Measurements from ENCODE around the gene TMEM151A.
"Not testable (repeated sequence)": the region's sequence is repeated elsewhere in the genome, so short reads cannot be mapped to it uniquely, and the experiment has no call there.

The TMEM151A gene

DNA sequence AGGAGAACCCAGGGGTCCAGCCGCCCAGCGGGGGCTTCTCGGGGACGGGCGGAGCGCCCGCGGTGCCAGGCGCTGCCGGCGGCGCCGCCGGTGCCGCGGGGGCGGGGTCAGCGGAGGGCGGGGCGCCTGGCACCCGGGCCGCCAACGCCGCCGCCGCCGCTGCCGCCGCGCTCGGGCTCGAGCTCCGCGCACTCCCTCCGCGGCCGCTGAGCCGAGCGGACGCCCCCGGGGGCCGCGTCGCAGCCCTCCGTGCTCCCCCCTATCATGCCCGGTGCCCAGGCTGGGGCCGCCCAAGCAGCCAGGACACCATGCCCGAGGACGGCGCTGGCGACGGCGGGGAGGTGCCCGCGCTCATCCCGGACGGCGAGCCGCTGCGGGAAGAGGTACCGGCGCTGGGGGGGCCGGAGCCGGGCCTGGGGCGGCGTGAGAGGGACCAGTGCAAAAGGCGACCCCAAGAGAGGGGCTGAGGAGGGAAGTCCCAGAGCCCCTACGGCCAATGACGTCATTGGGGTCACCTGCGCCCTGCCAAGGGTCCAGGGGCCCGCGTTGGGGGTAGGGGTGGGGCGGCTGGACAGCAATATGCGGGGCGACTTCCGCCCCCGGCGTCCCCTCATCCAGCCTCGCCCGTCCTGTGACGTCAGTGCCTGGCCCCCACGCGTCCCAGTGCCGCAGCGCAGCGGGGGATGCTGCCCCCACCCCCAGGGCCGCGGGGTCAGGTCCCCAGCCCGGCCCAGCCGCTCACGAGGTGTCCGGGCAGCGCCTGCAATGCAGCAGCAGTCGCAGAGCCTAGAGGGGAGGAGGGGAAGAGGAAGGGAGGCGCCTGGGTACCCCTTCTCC is at the start of gene TMEM151A:
TSS of gene TMEM151A (plus strand) at position 189 of the 837 bp plus-strand sequence. CDS start at position 309, 120 bp downstream.
- DNase-seq: peak; percentile 22

GRCh38 chr11:66242095-66242765 is 49.5 kb upstream of the TMEM151A start:
- no peak for DNase-seq

GRCh38 chr11:66243782-66244535 is 47.7 kb upstream of the TMEM151A start:
- no peak for DNase-seq

DNA sequence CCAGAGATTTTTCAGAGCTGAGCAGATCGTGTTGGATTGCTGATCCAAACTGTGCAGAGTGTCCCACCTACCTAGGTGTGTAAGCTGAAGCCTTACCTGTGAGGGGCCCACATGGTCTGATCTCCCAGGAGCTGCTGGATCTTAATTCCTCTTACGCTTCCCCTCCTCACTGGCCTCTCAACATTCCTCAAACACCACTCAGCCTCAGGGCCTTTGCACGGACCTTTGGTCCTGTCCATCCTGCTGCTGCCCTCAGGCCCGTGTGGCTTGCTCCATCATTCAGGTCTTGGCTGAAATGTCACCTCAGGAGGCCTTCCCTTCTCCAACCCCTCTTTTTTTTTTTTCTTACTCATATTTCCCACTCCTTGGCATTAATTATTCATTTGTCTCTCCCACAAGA is 44.4 kb upstream of the TMEM151A start:
- no peak for DNase-seq

- DNase-seq: no peak
Observed at GRCh38 chr11:66247801-66248200, 43.9 kb upstream of the TMEM151A start.

DNA sequence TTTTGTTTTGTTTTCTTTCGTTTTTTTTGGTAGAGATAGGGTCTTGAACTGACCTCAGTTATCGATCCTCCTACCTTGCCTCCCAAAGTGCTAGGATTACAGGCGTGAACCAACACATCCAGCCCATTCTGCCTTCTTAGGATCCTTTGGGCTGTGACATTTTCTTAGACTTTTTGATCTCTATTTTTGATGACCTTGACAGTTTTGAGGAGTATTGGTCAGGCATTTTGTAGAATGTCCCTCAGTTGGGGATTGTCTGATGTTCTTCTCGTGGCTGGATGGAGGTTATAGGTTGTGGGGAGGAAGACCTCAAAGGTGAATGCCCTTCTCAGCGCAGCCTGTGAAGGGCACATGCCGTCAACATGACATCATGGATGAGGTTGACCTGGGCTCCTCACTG is 42.8 kb upstream of the TMEM151A start:
- no peak for DNase-seq

- no peak for DNase-seq
Observed at GRCh38 chr11:66251809-66252208, 39.9 kb upstream of the TMEM151A start.

DNA sequence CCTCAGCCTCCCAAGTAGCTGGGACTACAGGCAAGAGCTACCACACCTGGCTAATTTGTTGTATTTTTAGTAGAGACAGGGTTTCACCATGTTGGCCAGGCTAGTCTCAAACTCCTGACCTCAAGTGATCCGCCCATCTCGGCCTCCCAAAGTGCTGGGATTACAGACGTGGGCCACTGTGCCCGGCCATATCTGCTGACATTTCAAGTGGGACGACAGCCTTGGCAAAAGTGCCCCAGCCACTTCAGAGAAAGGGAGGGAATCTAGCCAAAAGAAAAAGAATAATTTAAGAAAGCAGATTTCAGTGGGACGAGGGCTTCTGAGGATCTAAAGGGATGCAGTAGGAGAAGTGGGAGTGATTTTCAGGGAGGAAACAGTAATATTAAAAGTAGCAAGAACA is 38.6 kb upstream of the TMEM151A start:
- not testable (repeated sequence) for DNase-seq

DNA sequence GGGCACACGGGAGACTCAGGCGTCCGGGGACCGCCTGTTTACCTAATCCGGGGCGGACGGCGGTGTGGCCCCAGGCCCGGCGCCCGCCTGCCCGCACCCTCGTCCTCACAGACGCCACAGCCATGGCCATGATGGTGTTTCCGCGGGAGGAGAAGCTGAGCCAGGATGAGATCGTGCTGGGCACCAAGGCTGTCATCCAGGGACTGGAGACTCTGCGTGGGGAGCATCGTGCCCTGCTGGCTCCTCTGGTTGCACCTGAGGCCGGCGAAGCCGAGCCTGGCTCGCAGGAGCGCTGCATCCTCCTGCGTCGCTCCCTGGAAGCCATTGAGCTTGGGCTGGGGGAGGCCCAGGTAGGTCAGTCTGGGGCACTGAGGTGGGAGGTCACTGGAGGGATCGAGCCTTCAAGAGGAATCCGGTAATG is 33.2 kb upstream of the TMEM151A start:
- DNase-seq: no peak

DNA sequence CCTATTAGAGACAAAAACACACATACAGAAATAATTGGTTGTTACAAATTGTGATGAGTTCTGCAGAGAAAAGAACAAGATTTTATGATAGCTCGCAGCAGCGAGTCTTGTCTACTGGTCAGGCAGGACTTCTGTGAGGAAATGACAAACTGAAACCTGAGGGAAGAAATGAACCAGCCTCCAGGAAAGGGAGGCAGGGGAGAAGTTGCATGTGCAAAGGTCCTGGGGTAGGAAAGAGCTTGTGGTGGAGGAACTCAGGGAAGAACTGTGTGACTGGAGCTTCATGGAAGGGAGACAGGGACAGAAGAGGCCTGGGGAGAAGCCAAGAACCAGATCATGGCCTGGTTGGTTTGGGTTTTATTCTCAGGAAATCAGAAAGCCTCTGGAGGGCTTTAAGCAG is 32.5 kb upstream of the TMEM151A start:
- no peak for DNase-seq

DNA sequence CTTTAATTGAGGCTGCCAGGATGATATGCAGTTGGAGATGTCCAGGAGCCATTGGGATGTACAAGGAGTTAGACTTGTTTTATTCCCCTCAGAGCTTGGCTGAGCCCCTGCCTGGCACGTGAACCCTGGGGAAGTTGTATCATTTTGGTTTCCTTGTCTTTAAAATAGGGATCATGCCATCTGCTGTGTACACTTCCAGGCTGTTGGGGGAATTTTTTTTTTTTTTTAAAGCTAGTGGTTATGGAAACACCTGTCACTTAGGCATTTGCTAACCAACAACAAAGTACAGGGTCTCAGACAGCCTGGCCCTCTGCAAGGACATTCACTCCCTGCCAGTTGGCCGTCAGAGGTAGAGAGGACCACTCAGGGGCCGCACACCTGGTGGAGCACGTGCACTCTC is 31.7 kb upstream of the TMEM151A start:
- DNase-seq: no peak

DNA sequence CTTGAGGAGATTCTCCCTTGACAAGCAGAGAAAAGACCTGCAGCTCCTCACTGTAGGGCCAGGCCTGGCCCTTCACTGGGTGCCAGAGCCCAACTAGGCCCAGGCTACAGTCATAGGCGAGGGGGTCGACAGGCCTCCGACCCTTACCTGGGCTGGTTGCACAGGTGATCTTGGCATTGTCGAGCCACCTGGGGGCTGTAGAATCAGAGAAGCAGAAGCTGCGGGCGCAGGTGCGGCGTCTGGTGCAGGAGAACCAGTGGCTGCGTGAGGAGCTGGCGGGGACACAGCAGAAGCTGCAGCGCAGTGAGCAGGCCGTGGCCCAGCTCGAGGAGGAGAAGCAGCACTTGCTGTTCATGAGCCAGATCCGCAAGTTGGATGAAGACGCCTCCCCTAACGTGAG is 30.1 kb upstream of the TMEM151A start:
- no peak for DNase-seq

DNA sequence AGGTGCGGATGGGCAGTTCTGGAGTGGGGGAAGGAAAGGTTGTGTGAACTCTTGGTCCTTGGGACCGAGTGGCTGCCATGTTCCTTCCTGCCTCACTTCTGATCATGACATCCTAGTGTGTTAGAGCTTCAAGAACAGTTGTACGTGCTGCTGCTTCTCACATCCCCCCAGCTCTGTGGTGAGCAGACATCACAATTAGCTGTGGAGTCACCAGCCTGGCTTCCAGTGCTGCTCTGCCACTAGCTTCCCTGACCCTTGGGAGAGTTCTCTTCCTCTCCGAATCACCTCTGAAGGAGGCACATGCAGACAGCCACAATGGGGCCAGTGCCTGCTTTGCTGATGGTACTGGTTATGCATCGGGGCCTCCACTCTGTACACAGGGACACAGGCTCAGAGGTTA is 29.5 kb upstream of the TMEM151A start:
- DNase-seq: no peak

DNA sequence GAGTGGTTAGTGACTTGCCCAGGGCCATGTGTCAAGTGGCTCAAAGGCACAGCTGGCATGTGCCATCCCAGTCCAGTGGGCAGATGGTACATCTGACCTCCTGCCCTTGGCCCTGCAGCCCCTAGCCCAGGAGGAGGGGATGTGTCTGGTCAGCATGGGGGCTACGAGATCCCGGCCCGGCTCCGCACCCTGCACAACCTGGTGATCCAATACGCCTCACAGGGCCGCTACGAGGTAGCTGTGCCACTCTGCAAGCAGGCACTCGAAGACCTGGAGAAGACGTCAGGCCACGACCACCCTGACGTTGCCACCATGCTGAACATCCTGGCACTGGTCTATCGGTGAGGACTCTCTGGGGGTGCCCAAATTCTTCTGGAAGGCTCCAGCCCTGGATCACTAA is 29.0 kb upstream of the TMEM151A start:
- DNase-seq: no peak

- no peak for DNase-seq
Observed at GRCh38 chr11:66263231-66263630, 28.5 kb upstream of the TMEM151A start.

- no peak for DNase-seq
Observed at GRCh38 chr11:66263785-66264184, 27.9 kb upstream of the TMEM151A start.

GRCh38 chr11:66264383-66264782 is 27.3 kb upstream of the TMEM151A start:
- DNase-seq: no peak

DNA sequence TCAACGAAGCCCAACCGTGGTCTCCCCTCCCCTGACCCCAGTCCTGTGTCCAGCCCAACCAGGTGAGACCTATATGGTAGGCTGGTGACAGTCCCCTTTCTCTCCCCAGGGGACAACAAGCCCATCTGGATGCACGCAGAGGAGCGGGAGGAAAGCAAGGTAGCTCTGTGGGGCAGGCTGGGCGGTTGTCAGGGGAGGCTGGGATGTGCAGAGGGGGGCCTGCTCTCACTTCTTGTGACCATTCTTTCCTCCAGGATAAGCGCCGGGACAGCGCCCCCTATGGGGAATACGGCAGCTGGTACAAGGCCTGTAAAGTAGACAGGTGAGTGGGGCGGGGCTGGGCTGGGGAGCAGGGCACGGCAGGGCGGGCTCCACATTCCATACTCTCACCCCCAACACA is 26.8 kb upstream of the TMEM151A start:
- no peak for DNase-seq

DNA sequence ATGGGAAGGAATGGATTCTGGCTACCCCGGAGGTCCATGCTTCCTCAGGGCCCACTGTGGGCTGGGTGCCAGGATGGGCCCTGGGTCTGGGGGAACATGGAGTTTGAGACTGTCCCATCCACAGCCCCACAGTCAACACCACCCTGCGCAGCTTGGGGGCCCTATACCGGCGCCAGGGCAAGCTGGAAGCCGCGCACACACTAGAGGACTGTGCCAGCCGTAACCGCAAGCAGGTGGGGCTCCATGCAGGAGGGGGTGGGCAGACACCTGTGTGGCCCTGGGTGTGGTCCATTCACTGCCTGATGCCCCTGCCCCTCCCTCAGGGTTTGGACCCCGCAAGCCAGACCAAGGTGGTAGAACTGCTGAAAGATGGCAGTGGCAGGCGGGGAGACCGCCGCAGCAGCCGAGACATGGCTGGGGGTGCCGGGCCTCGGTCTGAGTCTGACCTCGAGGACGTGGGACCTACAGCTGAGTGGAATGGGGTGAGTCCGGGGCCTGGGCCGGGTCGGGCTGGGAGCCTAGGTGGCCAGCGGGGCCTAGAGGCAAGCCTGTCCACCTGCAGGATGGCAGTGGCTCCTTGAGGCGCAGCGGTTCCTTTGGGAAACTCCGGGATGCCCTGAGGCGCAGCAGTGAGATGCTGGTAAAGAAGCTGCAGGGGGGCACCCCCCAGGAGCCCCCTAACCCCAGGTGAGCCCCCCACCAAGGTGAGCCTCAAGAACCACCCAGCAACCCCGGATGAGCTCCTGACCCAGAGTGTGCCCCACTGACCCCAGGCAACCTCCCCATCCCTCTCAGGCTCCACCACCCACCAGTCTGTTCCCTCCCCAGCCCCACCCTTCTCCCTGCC is 25.9 kb upstream of the TMEM151A start:
- no peak for DNase-seq

- no peak for DNase-seq
Observed at GRCh38 chr11:66266378-66267038, 25.2 kb upstream of the TMEM151A start.

- DNase-seq: no peak
Observed at GRCh38 chr11:66267039-66267378, 24.7 kb upstream of the TMEM151A start.

All from NCI-H2227 treated with DMSO at 0.1 percent for 48 hours (cell line).